ENCODE results near the gene DISC1.
"Not testable (repeated sequence)": the region's sequence is repeated elsewhere in the genome, so short reads cannot be mapped to it uniquely, and the experiment has no call there.

The DISC1 gene

DNA sequence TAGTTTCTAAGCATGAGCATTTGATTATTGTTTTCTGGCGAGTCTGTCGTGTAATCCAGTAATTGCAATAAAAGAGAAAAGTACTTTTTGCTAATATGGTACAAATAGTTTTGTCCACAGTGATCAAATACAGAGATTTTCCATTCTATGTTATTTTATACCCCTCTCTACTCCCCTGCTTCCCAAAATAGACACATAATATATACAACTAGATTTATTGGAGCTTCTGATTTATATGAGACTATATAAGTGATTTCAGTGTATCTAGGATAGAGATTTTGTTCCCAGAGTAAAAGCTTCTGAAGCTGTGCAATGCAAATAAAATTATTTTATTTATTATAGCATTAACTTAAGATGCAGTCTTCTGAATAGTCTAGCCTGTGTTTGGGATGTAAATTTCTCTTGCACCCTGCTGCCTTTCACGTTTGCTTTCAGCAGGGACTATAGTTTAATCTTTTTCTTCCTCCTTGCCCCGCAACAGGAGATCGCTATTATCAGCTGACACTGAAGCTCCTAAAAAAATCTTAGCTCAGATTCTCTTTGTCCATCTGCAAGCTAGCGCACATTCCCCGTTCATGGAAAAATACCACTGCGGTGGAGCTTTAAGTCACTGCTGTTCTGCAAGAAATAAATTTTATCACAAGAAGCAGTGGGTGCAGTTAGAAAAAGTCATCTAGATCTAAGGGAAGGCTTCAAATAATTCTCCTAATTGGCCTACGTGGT lies 273.3 kb downstream of the DISC1 start:
- no peak for FAIRE-seq
- no peak for DNase-seq (ENCODE audit: insufficient read length, low spot score)
- TF ChIP-seq POLR2A (IDR thresholded peaks at IDR 0.05; ENCODE audit: low read depth, low read length), result no peak

DNA sequence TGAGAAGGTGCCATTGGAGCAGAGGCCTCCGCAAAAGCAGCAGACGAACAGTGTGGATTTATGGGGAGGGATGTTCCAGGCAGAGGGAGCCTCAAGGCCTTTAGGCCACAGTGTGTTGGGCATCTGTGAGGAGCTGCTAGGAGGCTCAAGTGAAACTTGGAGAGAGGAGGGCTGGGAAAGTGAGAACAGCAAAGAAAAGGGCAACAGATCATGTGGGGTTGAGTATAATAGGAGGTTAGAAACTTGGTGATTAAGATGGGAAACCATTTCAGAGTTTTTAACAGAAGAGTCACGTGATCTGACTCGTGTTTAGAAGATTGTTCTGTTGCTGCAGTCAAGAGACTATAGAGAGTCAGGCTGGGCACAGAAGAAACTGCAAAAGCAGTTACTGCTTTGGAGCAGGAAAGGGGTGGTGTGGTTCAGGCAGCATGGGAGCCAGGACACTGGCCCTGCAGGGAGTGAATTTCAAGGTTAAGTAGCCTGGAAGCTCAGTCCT lies 277.0 kb downstream of the DISC1 start:
- no peak for TF ChIP-seq POLR2A (IDR thresholded peaks at IDR 0.05; ENCODE audit: low read depth, low read length)
- FAIRE-seq, result no peak

GRCh38 chr1:231907310-231907709 lies 280.7 kb downstream of the DISC1 start:
- not testable (repeated sequence) for DNase-seq (ENCODE audit: insufficient read length, low spot score); FAIRE-seq

More for the DNA sequence above, 277.0 kb downstream of the DISC1 start:
- DNase-seq (ENCODE audit: insufficient read length, low spot score), result no peak

- no peak for TF ChIP-seq POLR2A (IDR thresholded peaks at IDR 0.05; ENCODE audit: low read depth, low read length)
- no peak for FAIRE-seq
Observed at GRCh38 chr1:231913493-231913892, 286.9 kb downstream of the DISC1 start.

GRCh38 chr1:231918239-231919015 lies 291.8 kb downstream of the DISC1 start:
- FAIRE-seq, result peak; percentile 43
- TF ChIP-seq POLR2A (IDR thresholded peaks at IDR 0.05; ENCODE audit: low read depth, low read length), result no peak
- peak; percentile 25 for DNase-seq (ENCODE audit: insufficient read length, low spot score)

More at GRCh38 chr1:231913493-231913892, 286.9 kb downstream of the DISC1 start:
- DNase-seq (ENCODE audit: insufficient read length, low spot score), result no peak

DNA sequence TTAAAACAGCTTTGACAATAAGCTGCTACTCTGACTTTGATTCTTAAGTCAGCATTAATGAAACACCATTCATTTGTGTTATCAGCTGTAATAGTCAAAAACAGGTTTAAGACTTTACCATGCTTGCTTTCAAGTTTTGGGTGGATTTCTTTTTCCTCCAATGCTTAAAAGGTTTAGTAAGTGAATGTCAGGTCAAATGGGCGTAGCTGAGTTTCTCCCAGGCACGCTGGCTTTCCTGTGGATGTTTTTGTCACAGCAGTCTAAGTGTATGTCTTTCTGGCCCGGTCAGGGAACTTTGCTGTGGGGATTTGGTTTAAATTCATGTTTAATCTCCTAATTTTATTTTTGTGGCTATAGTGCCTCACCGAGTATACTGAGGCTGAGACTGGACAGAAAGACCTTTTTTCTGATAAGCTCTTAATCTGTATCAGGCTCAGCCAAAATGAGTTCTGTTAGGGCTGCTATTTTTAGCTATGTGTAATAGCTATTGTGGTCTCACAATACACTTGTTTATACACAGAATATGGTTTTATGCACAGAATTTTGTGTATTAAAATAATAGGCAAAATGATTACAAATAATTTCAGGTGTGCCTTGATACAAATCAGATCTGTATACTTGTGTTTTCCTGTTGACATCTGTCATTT lies 292.8 kb downstream of the DISC1 start:
- DNase-seq (ENCODE audit: insufficient read length, low spot score), result no peak
- TF ChIP-seq POLR2A (IDR thresholded peaks at IDR 0.05; ENCODE audit: low read depth, low read length), result no peak

DNA sequence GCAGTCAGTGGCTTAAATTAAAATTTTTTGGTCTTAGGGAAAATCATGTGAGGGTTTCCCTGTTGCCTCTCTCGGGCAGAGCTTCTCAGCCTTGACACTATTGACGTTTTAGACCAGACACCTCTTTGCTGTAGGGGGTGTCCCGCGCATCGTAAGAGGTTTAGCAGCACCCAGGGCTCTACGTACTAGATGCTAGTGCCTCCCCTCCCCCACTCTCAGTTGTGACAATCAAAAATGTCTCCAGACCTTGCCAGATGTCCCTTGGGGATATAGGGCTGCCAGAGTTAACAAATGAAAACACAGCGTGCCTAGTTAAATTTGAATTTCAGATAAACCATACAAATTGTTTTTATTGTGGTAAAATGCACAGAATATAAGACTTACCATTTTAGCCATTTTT lies 293.3 kb downstream of the DISC1 start:
- no peak for TF ChIP-seq POLR2A (IDR thresholded peaks at IDR 0.05; ENCODE audit: low read depth, low read length)
- no peak for DNase-seq (ENCODE audit: insufficient read length, low spot score)
- FAIRE-seq, result no peak

More for the DNA sequence above, 292.8 kb downstream of the DISC1 start:
- no peak for FAIRE-seq

GRCh38 chr1:231921646-231922345 lies 295.2 kb downstream of the DISC1 start:
- DNase-seq (ENCODE audit: insufficient read length, low spot score), result no peak
- TF ChIP-seq POLR2A (IDR thresholded peaks at IDR 0.05; ENCODE audit: low read depth, low read length), result no peak
- no peak for FAIRE-seq

- DNase-seq (ENCODE audit: insufficient read length, low spot score) (no peak), FAIRE-seq (no peak)
- no peak for TF ChIP-seq POLR2A (IDR thresholded peaks at IDR 0.05; ENCODE audit: low read depth, low read length)
Observed at GRCh38 chr1:231923491-231924041, 297.0 kb downstream of the DISC1 start.

GRCh38 chr1:231924180-231924579 lies 297.6 kb downstream of the DISC1 start:
- DNase-seq (ENCODE audit: insufficient read length, low spot score) (no peak), FAIRE-seq (no peak)
- TF ChIP-seq POLR2A (IDR thresholded peaks at IDR 0.05; ENCODE audit: low read depth, low read length), result no peak

DNA sequence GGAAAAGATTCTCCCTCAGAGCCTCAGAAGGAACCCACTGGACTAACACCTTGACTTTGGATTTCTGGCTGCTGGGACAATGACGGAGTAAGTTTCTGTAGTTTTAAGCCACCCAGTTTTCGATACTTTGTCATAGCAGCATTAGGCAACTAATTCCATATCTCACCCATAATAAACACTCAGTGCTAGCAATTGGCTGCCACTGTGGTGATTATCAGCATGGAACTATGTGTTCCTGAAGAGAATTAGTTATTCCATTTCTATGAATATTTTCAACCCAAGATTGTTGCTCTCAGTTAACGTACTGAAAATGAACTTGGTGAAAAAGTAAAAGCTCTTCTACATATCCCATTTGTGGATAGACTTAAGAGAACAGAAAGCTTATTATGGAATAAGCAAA lies 299.3 kb downstream of the DISC1 start:
- no peak for FAIRE-seq

GRCh38 chr1:231926340-231926739 lies 299.8 kb downstream of the DISC1 start:
- no peak for FAIRE-seq
- no peak for TF ChIP-seq POLR2A (IDR thresholded peaks at IDR 0.05; ENCODE audit: low read depth, low read length)
- no peak for DNase-seq (ENCODE audit: insufficient read length, low spot score)

More for the DNA sequence above, 299.3 kb downstream of the DISC1 start:
- TF ChIP-seq POLR2A (IDR thresholded peaks at IDR 0.05; ENCODE audit: low read depth, low read length), result no peak
- no peak for DNase-seq (ENCODE audit: insufficient read length, low spot score)

DNA sequence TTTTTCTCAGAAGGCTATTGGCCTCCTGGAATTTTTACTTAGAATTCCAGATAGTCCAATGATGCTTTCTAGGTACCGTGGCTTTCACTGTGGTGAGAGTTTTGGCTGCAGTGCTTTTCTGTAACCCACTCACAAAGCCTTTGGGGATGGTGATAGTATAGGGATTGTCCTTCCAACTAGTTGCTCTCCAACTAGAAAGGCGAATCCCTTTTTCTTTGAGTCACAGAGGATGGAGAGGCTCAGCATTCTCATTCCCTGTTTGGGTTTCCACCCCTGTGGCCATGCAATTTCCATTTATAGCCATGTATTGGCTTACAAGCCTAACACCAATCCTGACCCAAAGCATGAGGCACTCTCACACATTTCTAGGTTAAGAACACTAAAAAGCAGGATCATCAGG lies 300.3 kb downstream of the DISC1 start:
- FAIRE-seq (no peak), DNase-seq (ENCODE audit: insufficient read length, low spot score) (no peak)
- TF ChIP-seq POLR2A (IDR thresholded peaks at IDR 0.05; ENCODE audit: low read depth, low read length), result no peak
